Activated CD4-positive, alpha-beta T cell treated with anti-CD3 and anti-CD28 coated beads, Interleukin-10, Interleukin-2, amounts not matched to agents 100 ng/mL and 50 ng/mL, durations not matched to agents 16 hours and 8 hours (primary cell): ENCODE data around the gene METTL16.
"Not testable (repeated sequence)": the region's sequence is repeated elsewhere in the genome, so short reads cannot be mapped to it uniquely, and the experiment has no call there.

ENCODE experiments used
- DNase-seq: peaks from one replicate; pipeline ENCODE4 v3.0.0-alpha.2; 2020

METTL16 gene, protein sequence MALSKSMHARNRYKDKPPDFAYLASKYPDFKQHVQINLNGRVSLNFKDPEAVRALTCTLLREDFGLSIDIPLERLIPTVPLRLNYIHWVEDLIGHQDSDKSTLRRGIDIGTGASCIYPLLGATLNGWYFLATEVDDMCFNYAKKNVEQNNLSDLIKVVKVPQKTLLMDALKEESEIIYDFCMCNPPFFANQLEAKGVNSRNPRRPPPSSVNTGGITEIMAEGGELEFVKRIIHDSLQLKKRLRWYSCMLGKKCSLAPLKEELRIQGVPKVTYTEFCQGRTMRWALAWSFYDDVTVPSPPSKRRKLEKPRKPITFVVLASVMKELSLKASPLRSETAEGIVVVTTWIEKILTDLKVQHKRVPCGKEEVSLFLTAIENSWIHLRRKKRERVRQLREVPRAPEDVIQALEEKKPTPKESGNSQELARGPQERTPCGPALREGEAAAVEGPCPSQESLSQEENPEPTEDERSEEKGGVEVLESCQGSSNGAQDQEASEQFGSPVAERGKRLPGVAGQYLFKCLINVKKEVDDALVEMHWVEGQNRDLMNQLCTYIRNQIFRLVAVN

DNA sequence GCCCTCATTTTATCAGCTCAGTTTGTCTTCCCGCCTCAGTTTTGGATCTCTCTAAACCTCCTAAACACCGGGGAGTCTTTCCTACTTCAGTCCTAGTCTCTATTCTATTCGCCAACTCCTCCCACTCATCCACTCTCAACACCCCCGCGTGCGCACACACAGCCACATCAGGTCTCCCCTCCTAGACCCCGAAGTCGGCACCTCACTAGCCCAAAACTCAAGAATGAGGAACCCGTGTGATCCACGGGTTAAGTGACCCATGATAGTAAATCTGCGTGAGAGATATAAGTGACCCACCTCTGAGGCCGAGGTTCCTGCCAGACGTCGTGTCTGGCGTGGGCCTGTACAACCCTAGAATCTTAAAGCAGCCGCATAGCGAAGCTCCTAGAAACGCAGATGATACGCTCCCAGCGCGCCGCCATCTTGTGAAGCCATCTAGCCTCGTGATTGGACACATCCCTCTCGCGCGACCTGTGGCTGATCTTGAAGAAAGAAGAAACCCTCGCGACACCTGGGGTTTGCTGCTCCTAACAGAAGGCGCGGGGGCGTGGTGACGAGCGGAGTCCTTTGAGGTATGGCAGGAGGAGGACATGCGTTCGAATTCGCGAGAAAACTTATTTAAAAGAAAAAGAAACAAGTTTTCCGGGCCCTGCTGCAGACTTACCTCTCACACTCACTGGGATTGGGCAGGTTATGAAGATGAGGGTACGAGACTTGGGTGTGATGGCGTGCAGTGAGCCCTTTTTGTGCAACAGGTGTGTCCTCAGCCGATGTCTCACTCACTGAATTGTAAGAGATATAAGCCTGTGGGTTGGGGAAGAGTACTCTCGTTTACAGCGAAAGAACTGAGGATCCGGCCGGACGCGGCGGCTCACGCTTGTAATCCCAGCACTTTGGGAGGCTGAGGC is at the start of gene METTL16:
METTL16 (minus strand) TSS at position 427 of the 908 bp plus-strand sequence. CDS start 9,557 bp downstream, outside the sequence.
- peak; percentile 99 for DNase-seq

DNA sequence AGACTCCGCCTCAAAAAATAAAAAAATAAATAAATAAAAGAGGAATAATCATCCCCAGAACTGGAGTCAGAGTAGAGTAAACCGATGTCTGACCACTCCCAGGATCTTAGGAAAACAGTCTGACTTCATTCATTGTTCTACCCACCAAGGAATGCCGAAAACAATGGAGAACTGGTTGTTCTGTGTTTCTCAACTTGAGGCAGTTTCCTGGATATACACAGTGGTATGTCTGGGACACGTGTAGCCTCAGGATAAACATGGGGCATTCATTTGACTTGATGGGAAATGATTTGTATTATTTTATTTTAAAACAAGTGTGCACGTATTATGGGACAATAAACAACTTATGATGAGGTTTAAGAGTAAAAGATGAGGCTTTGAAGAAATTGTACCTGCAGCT is 49.0 kb upstream of the METTL16 start:
- DNase-seq = no peak

DNA sequence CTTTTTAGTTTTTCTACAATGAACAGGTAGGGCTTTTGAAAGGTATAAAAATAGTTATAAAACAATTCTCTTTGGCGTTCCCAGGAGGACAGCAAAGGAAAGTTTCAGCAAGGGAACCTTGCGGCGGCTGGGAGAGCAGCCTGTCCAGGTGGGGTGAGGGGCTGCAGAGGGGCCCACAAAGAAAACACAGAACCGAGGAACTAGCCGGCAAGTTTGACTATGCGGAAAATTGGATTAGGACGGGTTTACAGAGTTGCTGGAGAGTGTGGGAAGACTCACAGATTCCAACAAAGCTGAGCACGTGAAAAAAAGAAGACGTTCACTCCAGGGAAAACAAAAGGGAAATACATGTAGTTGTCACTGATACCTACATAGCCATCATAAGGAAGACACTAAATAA is 40.2 kb upstream of the METTL16 start:
- no peak for DNase-seq

DNA sequence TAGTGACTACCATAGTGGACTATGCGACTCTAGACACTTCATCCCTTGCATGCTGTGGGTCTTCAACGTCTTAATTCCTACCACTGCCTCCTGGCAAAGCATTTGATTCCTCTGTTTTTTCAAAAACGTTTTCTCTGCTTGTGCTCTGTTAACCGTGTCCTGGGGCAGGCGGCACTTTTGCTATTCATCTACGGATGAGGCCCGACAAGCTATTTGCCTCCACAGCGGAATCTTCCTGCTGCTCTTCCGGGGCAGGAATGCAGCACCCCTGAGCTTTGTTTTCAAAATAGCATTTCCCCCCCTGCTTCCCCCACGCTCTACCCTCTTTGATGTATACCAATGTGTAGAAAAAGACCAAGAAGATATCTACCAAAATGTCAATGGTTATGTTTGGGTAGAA is 39.8 kb upstream of the METTL16 start:
- DNase-seq = no peak

DNA sequence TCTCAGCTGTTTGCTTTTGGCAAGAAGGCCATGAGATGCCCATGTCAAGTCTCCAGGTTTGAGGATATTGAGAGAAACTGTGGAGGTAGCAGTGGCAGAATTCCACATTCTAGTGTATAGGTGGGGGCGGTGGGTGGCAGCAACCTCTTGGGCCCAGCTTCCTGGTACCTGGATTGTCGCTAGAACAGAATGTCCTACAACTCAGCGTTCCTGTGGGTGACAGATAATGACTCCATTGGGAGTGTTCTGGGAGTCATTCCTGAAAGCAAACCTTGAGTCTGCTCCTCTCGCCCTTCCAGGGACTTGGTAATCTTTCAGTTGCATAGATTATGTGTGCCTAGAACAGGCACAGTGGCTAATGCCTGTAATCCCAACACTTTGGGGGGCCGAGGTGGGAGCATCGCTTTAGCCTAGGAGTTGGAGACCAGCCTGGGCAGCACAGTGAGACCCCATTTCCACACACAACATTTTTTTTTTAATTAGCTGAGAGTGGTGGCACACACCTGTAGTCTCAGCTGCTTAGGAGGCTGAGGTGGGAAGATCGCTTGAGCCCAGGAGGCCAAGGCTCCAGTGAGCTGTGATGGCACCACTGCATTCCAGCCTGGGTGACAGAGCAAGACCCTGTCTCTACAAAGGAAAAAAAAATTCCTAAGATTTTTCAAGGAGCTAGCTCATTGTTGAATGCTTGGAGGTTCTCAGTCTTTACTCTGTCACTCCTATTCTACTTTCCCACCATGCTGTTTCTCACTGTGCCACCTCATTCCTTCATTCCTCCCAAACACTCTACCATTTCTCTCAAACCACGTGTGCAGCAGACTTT is 37.9 kb upstream of the METTL16 start:
- DNase-seq = no peak

DNA sequence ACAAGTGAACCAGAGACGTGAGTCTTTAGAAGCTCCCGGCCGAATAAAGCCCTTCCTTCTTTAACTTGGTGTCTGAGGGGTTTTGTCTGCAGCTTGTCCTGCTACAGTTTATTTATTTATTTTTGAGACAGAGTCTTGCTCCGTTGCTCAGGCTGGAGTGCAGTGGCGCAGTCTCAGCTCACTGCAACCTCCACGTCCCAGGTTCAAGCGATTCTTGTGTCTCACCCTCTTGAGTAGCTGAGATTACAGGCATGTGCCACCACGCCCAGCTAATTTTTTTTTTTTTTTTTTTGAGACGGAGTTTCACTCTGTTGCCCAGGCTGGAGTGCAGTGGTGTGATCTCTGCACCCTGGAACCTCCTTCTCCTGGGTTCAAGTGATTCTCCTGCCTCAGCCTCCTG is 36.3 kb upstream of the METTL16 start:
- DNase-seq = not testable (repeated sequence)

DNA sequence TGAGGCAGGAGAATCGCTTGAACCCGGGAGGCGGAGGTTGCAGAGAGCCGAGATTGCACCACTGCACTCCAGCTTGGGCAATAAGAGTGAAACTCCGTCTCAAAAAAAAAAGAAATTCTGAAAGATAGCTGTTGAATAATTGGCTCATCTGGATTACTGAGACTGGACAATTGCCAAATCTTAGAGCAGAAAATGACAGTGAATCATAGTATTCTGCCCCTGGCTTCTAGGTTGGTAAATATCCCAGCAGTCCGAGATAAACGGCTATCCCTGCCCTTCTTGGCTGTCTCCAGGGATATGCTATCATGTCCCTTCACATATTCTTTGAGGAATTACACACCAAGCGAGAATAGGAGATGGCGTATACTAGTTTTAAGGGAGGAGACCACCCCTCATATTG is 35.5 kb upstream of the METTL16 start:
- DNase-seq = no peak

DNA sequence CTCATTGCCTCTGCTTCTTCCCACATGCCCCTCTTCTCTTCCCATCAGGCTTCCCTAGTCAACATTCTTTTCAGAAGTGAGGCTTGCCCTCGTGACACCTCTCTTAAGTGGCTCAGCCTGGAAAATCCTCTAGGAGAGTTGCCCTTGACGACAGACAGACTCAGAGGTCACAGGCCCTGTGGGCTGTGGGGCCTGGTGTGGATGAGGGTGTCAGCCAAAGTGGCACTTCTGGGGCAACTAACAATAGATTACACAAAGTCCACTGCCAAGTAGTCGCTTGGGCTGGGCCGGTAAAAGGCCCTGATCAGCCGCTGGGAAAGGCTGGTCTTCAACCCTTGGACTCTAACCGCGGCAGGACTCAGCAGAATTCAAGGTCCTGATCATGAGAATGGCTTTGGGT is 33.7 kb upstream of the METTL16 start:
- no peak for DNase-seq

DNA sequence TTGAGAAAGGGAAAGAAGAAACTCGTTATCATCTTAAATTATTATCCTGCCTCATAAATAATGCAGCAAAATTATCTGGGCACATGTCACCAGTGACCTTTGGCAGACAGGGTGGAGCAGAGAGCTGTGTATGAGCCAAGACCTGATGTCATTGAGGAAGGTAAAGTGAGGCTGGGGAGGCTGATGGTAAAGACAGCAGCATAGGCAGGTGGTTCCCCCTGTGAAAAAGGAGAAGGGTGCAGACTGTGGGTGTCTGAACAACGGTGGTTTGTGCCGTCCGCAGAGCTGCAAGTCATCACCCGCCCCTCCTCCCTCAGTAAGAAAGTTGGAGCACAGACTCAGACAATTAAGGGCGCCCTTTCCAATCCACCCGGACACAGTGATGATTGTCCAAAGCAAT is 30.8 kb upstream of the METTL16 start:
- DNase-seq = no peak

DNA sequence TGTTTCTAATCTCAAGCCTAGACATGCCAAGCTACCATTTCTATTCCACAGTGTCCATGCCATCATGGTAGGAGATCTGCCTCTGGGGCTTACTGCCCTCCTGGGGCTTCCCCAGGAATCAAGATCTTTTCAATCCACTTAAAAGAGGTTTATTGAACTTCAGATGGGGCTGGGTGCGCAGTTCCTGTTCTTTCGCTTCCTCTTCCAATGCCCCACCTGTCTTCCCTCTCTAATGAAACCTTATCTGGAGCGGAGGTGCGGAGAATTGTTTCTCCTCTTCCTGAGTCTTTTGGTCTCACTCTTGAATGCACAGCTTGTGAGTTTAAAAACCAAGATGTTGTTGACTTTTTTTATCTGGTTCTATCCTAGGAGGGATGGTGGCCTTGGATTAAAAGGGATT is 30.4 kb upstream of the METTL16 start:
- no peak for DNase-seq

DNA sequence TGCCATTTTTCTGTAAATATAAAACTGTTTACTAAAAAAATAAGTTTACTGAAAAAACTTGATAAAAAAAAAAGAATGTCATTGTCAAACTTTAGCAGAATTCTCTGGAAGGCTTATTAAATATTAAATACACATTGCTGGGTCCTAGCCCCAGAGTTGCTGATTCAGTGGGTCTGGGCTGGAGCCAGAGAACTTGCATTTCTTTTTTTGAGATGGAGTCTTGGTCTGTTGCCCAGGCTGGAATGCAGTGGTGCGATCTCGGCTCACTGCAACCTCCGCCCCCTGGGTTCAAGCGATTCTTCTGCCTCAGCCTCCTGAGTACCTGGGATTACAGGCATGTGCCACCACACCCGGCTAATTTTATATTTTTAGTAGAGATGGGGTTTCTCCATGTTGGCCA is 25.9 kb upstream of the METTL16 start:
- not testable (repeated sequence) for DNase-seq

DNA sequence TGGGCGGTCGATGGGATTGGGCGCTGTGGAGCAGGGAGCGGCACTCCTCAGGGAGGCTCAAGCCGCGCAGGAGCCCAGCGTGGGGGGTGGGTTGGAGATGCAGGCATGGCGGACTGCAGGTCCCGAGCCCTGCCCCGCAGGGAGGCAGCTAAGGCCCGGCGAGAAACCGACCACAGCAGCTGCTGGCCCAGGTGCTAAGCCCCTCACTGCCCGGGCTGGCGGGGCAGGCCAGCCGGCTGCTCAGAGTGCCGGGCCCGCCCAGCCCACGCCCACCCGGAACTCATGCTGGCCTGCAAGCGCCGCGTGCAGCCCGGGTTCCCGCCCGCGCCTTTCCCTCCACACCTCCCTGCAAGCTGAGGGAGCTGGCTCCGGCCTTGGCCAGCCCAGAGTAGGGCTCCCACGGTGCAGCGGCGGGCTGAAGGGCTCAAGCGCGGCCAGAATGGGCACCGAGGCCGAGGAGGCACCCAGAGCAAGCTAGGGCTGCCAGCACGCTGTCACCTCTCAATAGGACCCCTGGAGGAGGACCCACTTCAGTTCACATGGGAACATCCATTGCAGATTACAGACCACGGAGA is 20.5 kb upstream of the METTL16 start:
- DNase-seq = no peak

DNA sequence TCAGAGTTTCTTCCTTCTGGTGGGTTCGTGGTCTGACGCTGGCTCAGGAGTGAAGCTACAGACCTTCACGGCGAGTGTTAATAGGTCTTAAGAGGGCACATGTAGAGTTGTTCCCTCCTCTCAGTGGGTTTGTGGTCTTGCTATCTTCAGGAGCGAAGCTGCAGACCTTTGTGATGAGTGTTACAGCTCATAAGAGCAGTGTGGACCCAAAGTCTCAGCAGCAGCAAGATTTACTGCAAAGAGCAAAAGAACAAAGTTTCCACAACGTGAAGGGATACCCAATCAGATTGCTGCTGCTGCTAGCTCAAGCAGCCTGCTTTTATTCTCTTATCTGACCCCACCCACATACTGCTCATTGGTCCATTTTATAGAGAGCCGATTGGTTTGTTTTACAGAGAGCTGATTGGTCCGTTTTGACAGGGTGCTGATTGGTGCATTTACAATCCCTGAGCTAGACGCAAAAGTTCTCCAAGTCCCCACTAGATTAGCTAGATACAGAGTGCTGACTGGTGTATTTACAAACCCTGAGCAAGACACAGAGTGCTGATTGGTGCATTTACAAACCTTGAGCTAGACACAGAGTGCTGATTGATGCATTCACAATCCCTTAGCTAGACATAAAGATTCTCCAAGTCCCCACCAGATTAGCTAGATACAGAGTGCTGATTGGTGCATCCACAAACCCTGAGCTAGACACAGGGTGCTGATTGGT is 19.7 kb upstream of the METTL16 start:
- DNase-seq = peak; percentile 28

DNA sequence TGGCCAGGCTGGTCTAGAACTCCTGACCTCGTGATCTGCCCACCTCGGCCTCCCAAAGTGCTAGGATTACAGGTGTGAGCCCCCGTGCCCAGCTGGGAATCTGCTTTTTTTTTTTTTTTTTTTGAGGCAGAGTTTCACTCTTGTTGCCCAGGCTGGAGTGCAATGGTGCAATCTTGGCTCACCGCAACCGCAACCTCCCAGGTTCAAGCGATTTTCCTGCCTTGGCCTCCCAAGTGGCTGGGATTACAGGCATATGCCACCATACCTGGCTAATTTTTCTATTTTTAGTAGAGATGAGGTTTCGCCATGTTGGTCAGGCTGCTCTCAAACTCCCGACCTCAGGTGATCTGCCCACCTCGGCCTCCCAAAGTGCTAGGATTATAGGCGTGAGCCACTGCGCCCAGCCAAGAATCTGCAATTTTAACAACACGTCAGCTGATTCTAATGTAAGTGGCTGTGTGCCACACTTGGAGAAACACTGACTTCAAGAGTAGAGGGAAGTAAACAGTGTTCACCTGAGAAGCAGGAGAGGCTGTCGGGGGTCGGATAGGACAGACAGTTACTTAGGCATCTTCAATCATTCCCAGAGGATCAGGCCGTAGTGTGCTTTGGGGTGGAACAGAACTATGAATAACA is 10.2 kb upstream of the METTL16 start:
- not testable (repeated sequence) for DNase-seq

DNA sequence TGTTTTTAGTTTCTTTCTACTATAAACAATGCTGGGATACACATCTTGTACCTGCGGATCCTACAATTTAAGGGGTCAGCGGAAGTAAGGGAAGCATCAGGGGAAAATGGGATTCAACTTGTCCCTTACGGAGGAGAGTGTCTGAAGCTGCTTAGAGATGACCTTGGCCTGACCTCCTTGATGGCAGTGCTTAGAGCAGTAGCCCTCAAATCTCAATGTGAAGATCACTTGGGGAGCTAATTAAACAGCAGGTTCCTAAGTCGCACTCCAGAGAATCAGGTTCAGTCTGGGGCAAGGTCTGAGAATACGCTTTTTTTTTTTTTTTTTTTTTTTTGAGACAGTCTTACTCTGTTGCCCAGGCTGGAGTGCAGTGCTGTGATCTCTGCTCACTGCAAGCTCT is 9.6 kb upstream of the METTL16 start:
- DNase-seq = no peak

DNA sequence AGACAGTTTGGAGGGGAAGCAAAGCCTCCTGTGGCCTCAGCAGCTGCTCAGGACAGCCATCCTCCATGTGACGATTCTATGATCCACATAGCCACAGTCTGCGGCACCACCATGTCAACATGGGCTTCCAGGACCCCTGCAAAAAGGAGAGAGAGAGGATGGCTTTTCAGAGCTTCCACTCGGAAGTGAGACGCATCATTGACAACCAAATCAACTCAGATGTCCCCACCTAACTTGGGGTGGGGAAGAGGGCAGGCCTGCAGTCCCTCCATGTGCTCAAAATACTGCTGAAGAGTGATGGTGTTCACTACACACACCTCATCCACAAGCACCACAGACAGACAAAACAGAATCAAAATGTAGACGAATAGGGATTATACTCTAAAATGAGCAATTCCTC is 5.9 kb upstream of the METTL16 start:
- no peak for DNase-seq

DNA sequence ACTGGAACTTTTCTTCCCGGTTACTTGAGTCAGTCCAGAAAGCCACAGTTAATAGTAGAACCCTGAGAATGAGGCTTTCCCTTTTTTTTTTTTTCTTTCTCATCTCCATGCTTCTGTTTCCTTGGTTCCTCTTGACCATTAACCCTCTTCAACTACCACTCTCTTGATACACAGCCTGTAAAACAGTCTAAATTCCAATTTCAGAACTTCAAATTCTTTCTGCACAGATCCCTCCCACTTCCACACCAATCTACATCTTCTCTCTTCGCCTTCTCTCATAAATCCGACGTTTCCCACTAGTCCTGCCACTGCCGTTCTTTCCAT is 588 bp downstream of the METTL16 start:
- no peak for DNase-seq

DNA sequence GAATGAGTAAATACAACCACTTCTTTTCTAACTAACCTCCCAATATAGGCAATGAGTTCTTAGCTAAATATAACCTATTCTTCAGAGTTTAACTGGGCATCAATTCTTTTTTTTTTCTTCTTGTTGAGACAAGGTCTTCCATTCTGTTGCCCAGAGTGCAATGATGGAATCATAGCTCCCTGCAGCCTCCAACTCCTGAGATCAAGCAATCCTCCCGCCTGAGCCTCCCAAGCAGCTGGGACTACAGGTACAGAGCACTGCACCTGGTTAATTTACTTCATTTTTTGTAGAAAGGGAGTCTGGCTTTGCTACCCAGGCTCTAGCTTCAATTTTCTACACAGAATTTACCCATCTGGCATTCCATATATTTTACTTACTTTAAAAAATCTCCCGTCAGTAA is 1.1 kb downstream of the METTL16 start:
- no peak for DNase-seq

DNA sequence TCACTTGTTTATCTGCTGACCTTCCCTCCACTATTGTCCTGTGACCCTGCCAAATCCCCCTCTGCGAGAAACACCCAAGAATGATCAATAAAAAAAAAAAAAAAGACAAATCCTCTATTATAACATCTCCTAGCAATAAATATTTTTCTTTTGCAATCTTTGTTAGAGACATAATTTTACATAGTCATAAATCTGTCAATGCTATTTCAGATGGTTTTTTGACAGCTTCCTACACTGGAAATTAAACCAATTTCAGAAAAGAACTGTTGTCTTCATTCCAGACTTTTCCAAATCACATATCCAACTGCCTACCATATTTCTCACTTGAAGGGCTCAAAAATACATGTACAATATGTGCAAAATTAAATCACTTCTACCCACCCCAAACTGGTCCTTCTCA is 3.7 kb downstream of the METTL16 start:
- no peak for DNase-seq

DNA sequence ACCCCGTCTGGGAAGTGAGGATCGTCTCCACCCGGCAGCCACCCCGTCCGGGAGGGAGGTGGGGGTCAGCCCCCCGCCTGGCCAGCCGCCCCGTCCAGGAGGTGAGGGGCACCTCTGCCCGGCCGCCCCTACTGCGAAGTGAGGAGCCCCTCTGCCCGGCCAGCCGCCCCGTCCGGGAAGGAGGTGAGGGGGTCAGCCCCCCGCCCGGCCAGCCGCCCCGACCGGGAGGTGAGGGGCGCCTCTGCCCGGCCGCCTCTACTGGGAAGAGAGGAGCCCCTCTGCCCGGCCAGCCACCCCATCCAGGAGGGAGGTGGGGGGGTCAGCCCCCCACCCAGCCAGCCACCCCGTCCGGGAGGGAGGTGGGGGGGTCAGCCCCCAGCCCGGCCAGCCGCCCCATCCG is 4.7 kb downstream of the METTL16 start:
- not testable (repeated sequence) for DNase-seq

DNA sequence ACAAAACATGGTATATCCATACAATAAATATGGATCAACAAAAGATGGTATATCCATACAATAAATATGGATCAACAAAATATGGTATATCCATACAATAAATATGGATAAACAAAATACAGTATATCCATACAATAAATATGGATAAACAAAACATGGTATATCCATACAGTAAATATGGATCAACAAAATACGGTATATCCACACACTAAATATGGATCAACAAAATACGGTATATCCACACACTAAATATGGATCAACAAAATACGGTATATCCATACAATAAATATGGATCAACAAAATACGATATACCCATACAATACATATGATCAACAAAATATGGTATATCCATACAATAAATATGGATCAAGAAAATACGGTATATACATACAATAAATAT is 8.1 kb downstream of the METTL16 start:
- no peak for DNase-seq
